RPMI8226 (cell line): Measurements from ENCODE around the gene HGS.
A peak's percentile ranks its signal among the peaks of the same experiment; 100 is the strongest.

Experiments used
- DNase-seq: peaks from one replicate; pipeline ENCODE4 v3.0.0-alpha.2; 2015

Gene HGS, protein sequence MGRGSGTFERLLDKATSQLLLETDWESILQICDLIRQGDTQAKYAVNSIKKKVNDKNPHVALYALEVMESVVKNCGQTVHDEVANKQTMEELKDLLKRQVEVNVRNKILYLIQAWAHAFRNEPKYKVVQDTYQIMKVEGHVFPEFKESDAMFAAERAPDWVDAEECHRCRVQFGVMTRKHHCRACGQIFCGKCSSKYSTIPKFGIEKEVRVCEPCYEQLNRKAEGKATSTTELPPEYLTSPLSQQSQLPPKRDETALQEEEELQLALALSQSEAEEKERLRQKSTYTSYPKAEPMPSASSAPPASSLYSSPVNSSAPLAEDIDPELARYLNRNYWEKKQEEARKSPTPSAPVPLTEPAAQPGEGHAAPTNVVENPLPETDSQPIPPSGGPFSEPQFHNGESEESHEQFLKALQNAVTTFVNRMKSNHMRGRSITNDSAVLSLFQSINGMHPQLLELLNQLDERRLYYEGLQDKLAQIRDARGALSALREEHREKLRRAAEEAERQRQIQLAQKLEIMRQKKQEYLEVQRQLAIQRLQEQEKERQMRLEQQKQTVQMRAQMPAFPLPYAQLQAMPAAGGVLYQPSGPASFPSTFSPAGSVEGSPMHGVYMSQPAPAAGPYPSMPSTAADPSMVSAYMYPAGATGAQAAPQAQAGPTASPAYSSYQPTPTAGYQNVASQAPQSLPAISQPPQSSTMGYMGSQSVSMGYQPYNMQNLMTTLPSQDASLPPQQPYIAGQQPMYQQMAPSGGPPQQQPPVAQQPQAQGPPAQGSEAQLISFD

DNA sequence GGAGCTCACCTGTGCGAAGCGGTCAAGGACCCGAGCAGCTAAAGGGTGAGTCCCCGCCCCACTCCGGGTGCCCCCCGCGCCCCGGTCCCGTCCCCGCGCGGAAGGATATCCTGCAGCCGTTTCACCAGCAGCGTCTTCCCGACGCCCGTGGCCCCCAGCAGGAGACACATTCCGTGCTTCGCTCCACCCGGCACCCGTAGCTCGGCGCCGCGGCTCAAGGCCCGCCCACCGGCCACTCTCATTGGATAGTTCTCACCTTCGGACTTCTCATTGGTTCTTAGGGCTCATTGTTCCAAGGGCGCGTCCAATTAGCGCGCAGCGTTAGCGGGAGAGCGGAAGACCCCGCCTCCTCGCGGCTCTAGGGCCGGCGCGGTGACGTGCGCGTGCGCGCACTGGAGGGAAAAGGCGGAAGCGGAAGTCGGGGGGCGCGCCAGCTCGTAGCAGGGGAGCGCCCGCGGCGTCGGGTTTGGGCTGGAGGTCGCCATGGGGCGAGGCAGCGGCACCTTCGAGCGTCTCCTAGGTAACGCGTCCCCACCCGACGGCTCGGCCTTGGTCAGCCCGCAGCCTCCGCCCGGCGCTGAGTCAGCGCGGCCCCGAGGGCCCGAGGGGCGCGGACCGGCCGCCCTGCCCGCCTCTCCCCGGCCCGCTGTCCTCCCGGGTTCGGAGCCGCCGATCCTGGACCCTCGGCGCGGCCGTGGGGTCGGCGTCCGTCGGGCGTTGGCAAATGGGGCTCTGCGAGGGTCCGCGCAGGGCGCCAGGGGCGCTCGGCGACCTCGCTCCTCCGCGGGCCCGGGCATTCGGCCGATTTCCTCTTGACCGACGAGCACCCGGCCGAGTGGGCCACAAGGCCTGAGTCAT is at the start of gene HGS, which contains the start of gene ARL16:
HGS (plus strand) TSS at position 428 of the 858 bp plus-strand sequence; CDS start at position 484, 56 bp downstream.
ARL16 (minus strand) TSS at position 214 of the 858 bp plus-strand sequence; CDS start at position 170, 44 bp downstream.
- peak; percentile 99 for DNase-seq

- no peak for DNase-seq
Observed at GRCh38 chr17:81635431-81635830, 48.4 kb upstream of the HGS start.

DNA sequence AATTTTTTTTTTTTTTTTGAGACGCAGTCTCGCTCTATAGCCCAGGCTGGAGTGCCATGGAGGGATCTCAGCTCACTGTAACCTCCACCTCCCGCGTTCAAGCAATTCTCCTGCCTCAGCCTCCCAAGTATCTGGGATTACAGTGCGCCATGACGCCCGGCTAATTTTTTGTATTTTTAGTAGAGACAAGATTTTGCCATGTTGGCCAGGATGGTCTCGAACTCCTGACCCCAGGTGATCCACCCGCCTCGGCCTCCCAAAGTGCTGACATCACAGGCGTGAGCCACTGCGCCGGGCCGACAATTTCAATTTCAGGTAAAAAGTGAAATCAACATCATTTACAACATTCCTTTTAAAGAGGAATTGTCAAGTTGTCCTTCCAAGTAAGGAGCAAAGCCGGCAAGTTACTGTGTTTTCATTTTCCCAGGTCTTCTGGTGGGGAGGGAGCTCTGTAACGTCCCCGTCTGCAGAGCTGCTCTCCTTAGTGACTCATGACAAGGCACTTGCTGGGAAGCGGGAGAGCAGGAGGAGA is 47.8 kb upstream of the HGS start:
- DNase-seq: peak; percentile 25

- peak; percentile 90 for DNase-seq
Observed at GRCh38 chr17:81636505-81637288, 47.1 kb upstream of the HGS start, which contains the start of the genes NPLOC4 and TSPAN10. NPLOC4 (minus strand) TSS chr17:81637112; CDS start chr17:81636930, 182 bp downstream. TSPAN10 (plus strand) TSS chr17:81637196; CDS start chr17:81642413, 5,217 bp downstream.

- DNase-seq: no peak
Observed at GRCh38 chr17:81638683-81639082, 45.1 kb upstream of the HGS start.

DNA sequence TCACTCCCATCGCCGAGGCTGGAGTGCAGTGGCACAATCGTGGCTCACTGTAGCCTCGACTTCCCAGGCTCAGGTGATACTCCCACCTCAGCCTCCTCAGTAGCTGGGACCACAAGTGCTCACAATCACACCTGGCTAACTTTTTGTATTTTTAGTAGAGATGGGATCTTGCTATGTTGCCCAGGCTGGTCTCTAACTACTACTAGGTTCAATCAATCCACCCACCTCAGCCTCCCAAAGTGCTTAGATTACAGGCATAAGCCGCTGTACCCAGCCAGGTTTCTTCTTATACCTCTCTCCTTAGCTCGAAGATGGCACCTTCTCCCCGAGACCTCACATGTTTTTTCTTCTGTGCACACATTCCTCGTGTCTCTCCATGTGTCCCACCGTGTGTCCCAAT is 43.8 kb upstream of the HGS start:
- DNase-seq: no peak

DNA sequence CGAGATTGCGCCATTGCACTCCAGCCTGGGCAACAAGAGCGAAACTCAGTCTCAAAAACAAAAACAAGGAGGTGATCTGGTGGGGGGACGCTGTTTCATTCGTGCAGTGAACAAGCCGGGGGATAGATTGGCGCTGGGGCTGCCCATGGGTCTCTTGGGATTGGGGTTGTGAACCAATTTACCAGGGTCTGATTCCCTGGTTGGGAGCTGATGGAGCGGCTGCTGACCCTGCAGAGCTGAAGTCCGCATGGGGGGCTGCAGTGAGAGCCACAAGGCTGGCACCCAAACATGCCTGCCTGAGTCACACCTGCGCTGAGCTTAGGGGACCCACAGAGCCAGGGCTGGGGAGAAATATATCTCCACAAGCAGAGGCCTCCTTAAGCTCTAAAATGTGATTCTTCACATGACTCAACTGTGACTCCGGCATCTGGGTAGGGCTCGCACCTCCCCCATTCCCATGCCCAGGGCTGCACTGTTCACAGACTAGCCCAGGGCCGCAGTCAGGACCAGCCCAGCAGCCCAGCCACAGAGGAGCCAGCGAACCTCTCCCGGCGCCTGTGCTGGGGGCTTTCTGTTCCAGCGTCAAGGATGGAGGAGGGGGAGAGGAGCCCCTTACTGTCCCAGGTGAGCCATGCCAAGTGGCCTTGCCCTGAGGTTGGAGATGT is 41.9 kb upstream of the HGS start:
- DNase-seq: no peak

DNA sequence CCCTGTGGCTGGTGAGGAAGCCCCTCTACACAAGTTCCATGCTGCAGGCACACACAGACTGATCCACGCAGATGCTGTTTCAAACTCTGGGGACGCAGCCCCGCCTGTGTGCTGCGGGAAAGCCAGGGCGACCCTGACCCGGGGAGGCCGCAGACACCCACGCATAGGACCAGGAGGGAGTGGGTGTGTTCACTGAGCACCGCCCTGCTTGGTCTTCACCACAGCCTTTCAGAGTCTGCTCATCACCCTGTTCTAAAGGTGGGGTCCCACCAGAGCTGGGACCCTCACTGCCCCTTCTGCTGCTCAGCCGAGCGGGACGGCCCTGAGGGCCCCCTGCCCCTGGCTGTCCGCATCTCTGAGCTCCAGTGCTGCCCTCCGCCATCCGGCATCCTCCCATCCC is 39.3 kb upstream of the HGS start:
- no peak for DNase-seq

DNA sequence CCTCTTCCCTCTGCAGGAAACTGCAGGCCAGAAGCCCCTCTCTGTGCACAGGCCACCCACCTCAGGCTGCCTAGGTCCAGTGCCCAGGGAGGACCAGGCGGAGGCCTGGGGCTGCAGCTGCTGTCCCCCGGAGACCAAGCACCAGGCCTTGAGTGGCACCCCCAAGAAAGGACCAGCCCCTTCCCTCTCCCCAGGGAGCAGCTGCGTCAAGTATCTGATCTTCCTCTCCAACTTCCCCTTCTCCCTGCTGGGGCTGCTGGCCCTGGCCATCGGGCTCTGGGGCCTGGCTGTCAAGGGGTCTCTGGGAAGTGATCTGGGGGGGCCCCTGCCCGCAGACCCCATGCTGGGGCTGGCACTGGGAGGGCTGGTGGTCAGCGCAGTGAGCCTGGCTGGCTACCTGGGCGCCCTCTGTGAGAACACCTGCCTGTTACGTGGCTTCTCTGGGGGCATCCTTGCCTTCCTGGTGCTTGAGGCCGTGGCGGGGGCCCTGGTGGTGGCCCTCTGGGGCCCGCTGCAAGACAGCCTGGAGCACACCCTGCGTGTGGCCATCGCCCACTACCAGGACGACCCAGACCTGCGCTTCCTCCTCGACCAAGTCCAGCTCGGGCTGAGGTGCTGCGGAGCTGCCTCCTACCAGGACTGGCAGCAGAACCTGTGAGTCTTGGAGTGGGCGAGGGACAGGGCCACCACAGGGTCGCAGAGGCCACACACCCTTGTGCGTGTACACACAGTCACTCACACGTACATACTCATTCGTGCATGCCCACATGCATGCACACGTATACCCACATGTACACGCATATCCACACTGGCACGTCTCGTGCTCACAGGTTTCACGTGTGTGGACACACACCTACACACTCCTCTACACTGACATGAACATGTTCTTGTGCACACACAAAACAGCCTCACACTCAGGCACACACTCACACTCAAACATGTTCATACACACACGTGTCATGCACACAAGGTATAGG is 38.5 kb upstream of the HGS start:
- DNase-seq: no peak

GRCh38 chr17:81646869-81647600 is 36.8 kb upstream of the HGS start:
- DNase-seq: no peak

- DNase-seq: no peak
Observed at GRCh38 chr17:81647640-81648012, 36.2 kb upstream of the HGS start.

GRCh38 chr17:81648013-81648706 is 35.7 kb upstream of the HGS start:
- no peak for DNase-seq

DNA sequence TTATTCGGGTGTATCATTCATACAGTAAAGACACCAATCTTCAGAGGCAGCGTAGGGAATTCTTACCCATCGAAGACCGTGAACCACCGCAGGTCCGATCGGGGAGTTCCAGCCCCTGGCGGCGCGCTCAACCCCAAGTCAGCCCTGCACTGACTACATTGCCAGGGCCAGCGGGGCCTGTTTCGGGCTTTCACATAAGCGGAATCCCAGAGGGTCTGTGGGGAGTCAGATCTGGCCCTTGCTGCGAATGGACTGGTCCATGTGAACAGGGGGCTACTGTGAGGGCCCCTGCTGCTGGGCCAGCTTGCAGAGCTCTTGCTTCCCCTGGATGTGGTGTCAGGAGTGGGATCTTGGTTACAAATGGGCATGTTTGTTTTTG is 35.1 kb upstream of the HGS start:
- no peak for DNase-seq

DNA sequence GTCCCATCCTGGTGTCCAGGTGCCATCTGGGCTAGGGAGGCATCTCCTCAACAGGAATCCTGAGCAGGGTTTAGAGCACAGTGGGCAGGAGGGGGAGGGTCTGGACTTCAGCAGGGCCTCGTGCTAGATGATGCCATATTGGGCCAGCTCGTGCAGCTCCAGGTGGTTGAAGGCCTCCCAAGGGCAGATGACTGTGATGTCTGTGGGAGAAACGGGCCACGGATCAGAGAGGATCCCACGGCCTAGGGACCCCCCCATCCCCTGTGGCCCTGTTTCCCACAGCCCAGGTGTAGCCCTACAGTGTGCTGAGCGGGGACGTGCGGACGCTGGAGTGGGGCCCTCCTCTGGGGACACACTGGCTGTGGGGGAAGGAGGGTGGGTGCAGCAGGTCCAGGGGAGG is 32.9 kb upstream of the HGS start:
- no peak for DNase-seq

DNA sequence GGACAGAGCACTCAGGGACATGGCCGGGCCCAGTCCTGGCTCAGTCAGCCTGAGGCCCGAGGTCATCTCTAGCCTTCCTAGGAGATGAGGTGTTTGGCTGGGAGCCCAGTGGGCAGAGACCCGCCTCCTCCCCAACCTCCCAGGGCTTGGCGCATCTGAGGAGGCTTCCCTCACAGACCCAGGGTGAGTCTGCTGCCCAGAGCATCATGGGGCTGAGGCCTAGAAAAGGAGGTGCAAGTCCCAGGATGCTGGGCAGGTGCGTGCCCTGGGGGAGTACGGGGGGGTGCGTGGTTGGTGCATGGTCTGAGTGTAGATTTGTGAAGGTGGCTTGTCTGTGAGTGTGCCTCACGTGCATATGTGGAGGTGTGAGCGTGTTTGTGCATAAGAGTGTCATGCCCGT is 32.1 kb upstream of the HGS start:
- peak; percentile 62 for DNase-seq

DNA sequence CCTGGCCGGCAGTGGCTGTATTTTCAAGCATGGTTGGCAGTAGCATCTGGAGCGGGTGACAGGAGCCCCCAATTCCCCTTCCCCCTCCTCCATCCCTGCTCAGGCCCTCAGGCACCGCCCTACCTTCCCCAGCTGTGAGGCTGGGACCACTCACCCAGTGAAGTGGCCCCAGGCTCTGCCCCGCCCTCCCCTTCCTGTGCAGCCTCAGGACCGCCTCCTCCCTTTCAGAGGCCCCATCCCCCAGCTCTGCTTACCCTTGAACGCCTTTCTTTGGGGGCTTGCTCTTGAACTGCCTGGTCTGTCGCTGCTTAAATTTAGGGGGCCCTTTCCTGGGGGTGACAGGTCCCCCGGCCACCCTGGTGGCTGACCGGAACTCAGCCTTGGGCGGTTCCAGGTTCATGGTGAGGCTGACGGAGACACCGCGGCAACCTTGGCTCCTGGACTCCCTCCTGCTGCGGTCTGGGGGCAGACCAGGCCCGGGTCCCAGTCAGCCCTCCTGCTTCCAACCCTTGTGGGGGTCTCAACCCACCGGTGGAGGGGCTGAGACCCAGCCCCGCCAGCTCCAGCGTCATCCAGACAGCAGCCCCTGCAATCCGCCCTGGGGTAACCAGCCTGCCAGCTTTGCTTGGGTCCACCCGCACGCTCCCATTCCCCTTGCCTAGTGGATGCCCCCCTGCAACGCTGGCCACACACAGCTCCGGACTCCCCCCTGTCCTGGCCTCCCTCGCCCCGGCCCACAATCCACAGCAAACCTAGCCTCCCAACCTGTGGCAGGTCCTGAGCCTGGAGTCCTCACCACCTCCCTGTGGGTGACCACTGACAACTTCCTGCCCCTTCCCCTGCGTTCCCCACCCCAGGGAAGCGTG is 30.7 kb upstream of the HGS start:
- peak; percentile 2 for DNase-seq

GRCh38 chr17:81655378-81656117 is 28.3 kb upstream of the HGS start:
- no peak for DNase-seq
